WERI-Rb-1 (cell line): ENCODE results near the gene FAM221B.

Experiments
- DNase-seq: peaks from one replicate; pipeline ENCODE4 v3.0.0-alpha.2; 2020
- H3K27ac ChIP-seq: fragments of 250-450 bp; sonication (Bioruptor Pico); 2 replicates; pipeline ENCODE4 v1.5.1; 2020; ENCODE audit warnings: mild to moderate bottlenecking, moderate library complexity
- H3K27me3 ChIP-seq: fragments of 250-450 bp; sonication (Bioruptor Pico); 2 replicates; pipeline ENCODE4 v1.5.1; 2021; ENCODE audit warnings: mild to moderate bottlenecking, low read depth, moderate library complexity; ENCODE audit not compliant: insufficient read depth, severe bottlenecking
- H3K36me3 ChIP-seq: fragments of 250-450 bp; sonication (Bioruptor Pico); 2 replicates; pipeline ENCODE4 v1.5.1; 2020; ENCODE audit warnings: mild to moderate bottlenecking, moderate library complexity
- H3K4me3 ChIP-seq: 2 replicates; pipeline ENCODE4 v1.5.1; 2011; ENCODE audit warnings: low read depth, mild to moderate bottlenecking, control low read depth, low read length
- H3K9me3 ChIP-seq: fragments of 250-450 bp; sonication (Bioruptor Pico); 2 replicates; pipeline ENCODE4 v1.5.1; 2021; ENCODE audit warnings: mild to moderate bottlenecking, moderate library complexity; ENCODE audit not compliant: severe bottlenecking
- TF ChIP-seq, protein P1 (sequence below): IDR thresholded peaks from 2 replicates; pipeline ENCODE4 v1.5.1; 2011; ENCODE audit warnings: low read depth, mild to moderate bottlenecking, control low read depth, inconsistent platforms, low read length

Gene FAM221B, protein sequence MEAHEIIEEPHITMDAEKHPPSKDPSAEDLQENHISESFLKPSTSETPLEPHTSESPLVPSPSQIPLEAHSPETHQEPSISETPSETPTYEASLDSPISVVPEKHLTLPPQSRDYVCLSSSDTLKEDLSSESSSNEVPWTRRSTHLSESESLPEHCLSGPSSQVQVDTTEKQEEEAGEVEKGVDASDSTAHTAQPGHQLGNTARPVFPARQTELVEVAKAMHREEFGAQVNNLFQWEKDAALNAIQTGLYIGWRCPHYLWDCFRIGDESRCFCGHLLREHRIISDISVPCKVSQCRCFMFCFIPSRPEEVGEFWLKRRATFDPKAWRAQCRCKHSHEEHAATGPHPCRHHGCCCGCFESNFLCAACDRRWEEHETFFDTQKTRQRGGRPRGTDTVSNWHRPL

DNA sequence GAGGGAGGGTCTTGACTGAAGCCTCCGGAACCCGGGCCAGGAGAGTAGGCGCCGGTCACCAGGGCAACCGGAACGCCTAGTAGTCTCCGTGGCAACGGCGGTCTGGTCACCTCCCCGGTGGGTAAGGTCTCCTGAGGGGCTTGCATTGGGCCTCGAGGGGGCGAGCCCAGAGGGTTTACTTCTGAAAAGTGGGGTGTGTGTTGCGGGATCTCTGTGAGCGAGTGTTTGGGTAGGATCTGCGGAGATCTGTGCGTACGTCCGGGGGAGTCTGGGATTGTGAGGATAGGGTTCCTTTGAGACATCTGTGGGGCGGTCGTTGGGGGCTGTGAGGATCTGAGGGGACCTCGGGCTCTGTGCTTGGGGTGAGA, at the start of gene FAM221B:
FAM221B (minus strand) TSS at position 17 of the 368 bp plus-strand sequence. CDS start 2,571 bp downstream, outside the sequence.
- Histone ChIP-seq H3K27ac (peak within 1 kb of the TSS; percentile 78), H3K9me3 (no peaks in the 10 kb centered on the region), H3K27me3 (no peaks in the 10 kb centered on the region), H3K36me3 (no peaks in the 10 kb centered on the region), H3K4me3 (peak within 1 kb of the TSS; percentile 69)
- TF ChIP-seq, protein P1, sequence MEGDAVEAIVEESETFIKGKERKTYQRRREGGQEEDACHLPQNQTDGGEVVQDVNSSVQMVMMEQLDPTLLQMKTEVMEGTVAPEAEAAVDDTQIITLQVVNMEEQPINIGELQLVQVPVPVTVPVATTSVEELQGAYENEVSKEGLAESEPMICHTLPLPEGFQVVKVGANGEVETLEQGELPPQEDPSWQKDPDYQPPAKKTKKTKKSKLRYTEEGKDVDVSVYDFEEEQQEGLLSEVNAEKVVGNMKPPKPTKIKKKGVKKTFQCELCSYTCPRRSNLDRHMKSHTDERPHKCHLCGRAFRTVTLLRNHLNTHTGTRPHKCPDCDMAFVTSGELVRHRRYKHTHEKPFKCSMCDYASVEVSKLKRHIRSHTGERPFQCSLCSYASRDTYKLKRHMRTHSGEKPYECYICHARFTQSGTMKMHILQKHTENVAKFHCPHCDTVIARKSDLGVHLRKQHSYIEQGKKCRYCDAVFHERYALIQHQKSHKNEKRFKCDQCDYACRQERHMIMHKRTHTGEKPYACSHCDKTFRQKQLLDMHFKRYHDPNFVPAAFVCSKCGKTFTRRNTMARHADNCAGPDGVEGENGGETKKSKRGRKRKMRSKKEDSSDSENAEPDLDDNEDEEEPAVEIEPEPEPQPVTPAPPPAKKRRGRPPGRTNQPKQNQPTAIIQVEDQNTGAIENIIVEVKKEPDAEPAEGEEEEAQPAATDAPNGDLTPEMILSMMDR = no peak
- no peak for DNase-seq

DNA sequence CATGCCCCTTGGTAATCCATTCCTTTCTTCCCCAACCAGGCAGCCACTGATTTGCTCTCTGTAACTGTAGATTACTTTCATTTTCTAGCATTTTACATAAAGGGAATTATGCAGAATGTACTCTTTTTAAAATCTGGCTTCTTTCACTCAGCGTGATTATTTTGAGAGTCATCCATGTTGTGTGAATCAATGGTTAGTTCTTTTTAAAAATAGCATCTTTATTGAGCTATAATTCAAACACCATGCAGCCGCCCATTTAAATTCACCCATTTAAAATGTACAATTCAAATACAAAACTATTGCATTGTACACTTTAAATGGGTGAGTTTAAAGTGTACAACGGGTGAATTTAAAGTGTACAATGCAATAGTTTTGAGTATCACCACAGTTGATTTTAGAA, 44.0 kb upstream of the FAM221B start:
- TF ChIP-seq, protein P1 = no peak
- no peaks in the 10 kb centered on the region for H3K27me3 ChIP-seq
- no peak for DNase-seq
- no peak overlapping the region for H3K27ac ChIP-seq
- H3K9me3 ChIP-seq = no peaks in the 10 kb centered on the region
- H3K36me3 ChIP-seq = no peaks in the 10 kb centered on the region
- no peak overlapping the region for H3K4me3 ChIP-seq

DNA sequence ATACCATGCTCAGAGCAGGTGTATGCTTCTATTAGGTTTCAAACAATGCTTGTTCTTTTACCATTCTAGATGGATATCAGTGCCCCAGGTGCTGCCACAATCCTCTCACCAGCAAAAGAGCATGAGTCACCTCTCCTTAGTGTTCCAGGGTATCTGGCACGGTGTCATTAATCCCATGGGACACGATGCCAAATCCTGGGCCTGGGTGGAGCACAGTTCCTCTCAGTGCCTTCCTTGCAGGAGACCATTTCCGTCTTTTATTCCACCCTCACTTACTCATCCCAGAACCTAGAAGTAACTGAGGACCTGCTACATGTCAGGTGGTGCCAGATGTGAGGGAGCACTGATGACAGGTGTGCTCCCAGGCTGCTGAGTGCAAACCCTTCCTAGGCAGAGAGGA, 43.0 kb upstream of the FAM221B start:
- no peak for DNase-seq
- Histone ChIP-seq H3K9me3 (no peaks in the 10 kb centered on the region), H3K4me3 (no peak overlapping the region), H3K27ac (no peak overlapping the region), H3K27me3 (no peaks in the 10 kb centered on the region), H3K36me3 (no peaks in the 10 kb centered on the region)
- TF ChIP-seq, protein P1 = no peak

DNA sequence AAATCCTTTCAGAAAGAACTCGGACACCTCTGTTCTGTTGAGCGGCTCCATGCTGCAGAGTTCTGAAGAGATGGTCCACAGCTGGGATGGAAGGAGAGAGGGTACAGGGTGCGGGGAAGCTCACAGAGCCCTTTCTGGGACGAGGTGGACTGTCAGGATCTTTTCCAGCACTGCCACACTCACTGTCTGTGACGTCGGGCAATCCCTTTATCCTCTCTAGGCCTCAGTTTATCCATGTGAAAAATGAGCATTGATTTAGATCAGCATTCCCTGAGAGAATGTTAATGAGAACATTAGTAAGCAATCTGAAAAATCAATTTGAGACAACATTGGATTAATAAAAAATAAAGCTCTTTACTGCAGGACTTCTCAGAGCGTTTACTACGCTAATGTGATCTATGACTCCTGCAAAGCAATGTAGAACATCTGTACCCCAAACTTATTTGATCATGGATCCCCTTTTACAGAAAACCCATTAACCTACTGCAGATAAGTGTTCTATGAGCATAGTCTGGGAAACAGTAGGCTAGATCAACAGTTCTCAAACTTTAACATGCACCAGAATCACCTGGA, 41.9 kb upstream of the FAM221B start, which contains the start of gene OR13J1:
OR13J1 (minus strand) TSS at position 51 of the 573 bp plus-strand sequence; CDS start at position 51, 0 bp downstream.
- no peaks in the 10 kb centered on the region for H3K9me3 ChIP-seq
- DNase-seq = no peak
- no peak within 1 kb of the TSS for H3K27ac ChIP-seq
- H3K4me3 ChIP-seq = no peak within 1 kb of the TSS
- TF ChIP-seq, protein P1 = no peak
- H3K36me3 ChIP-seq = no peaks in the 10 kb centered on the region
- no peaks in the 10 kb centered on the region for H3K27me3 ChIP-seq

DNA sequence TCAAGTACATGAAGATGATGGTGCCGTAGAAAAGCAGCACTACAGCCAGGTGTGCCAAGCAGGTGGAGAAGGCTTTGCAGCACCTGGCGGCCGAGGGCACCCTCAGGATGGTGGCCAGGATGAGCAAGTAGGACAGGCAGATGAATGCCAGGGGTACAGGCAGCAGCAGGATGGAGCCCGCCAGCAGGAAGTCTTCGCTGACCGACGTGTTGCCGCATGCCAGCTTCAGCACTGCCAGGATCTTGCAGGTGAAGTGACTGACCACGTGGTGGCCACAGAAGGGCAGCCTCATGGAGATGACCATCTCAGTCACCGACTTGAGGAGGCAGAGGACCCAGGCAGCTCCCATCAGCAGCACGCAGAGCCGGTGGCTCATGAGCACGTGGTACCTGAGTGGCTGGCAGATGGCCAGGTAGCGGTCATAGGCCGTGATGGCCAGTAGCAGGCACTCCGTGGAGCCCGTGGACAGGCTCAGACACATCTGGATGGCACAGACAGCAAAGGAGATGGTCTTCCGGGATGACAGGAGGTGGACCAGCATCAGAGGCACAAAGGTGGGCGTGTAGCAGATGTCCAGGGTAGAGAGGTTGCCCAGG, 41.2 kb upstream of the FAM221B start:
- H3K27ac ChIP-seq = no peak overlapping the region
- no peaks in the 10 kb centered on the region for H3K36me3 ChIP-seq
- TF ChIP-seq, protein P1 = no peak
- no peaks in the 10 kb centered on the region for H3K9me3 ChIP-seq
- no peaks in the 10 kb centered on the region for H3K27me3 ChIP-seq
- no peak for DNase-seq
- no peak overlapping the region for H3K4me3 ChIP-seq
